T-cell (primary cell): ENCODE data around the gene C6orf47. TPM values are rescaled to one million over a fixed set of nuclear protein-coding genes. Genes with fewer than 3 reads are reported as not detected.

ENCODE experiments used
- ATAC-seq, 4 experiments: fragments of 200-7000 bp in 3 of 4; fragments of 150-1000 bp in 1 of 4; cut with Tn5 transposase; replicated peaks in 1 of 4; 1 replicate in 3 of 4; 2 replicates in 1 of 4; pipeline ENCODE4 v1.10.0; 2021; ENCODE audit warnings: moderate library complexity in 3 of 4, mild to moderate bottlenecking in 2 of 4, moderate number of reproducible peaks in 1 of 4
- CTCF ChIA-PET, 2 donors: fragments of 300-600 bp; sonication (Branson Sonifier 250); formaldehyde crosslinking; loops; one replicate each; lab custom pipeline; 2022; ENCODE audit warnings: antibody characterized with exemption in 2 of 2; lab: Charles Lee
- POLR2A ChIA-PET, 2 donors: fragments of 300-600 bp; sonication (Branson Sonifier 250); formaldehyde crosslinking; loops; one replicate each; lab custom pipeline; 2022; ENCODE audit warnings: antibody characterized with exemption in 2 of 2; lab: Charles Lee
- DNase-seq, 35 experiments: peaks; one replicate each; pipeline versions ENCODE4 v3.0.0 to v3.0.0-alpha.2; 2013 to 2023
- H3K27ac ChIP-seq: one replicate; pipeline ENCODE4 v1.5.1; 2013; ENCODE audit warnings: low read length
- H3K27me3 ChIP-seq, 2 experiments: replicated peaks in 1 of 2; 1 replicate in 1 of 2; 2 replicates in 1 of 2; pipeline versions ENCODE4 v1.6.1 to v1.7.0; 2013; ENCODE audit warnings: low read length in 1 of 2, mixed read lengths in 1 of 2; ENCODE audit not compliant: control insufficient read depth in 2 of 2, insufficient read depth in 2 of 2; ENCODE audit errors: extremely low read depth in 1 of 2
- H3K36me3 ChIP-seq, 2 donors: 1 replicate in 1 of 2; 2 replicates in 1 of 2; pipeline versions ENCODE4 v1.6.1 to v1.7.0; 2013; ENCODE audit warnings: low read length in 1 of 2; ENCODE audit not compliant: control insufficient read depth in 2 of 2, insufficient read depth in 1 of 2; ENCODE audit errors: extremely low read depth in 1 of 2
- H3K4me1 ChIP-seq, 2 experiments: 1 replicate in 1 of 2; 2 replicates in 1 of 2; pipeline versions ENCODE4 v1.6.1 to v1.7.0; 2013; ENCODE audit warnings: low read length in 2 of 2, mixed read lengths in 1 of 2; ENCODE audit not compliant: insufficient read depth in 2 of 2, control insufficient read depth in 1 of 2; ENCODE audit errors: extremely low read depth in 1 of 2
- H3K4me3 ChIP-seq, 2 donors: 1 replicate in 1 of 2; 2 replicates in 1 of 2; pipeline versions ENCODE4 v1.5.1 to v1.7.0; 2013; ENCODE audit warnings: mild to moderate bottlenecking in 2 of 2, low read length in 1 of 2, moderate library complexity in 1 of 2; ENCODE audit not compliant: control insufficient read depth in 1 of 2; ENCODE audit errors: extremely low read depth in 1 of 2
- H3K9me3 ChIP-seq: 2 replicates; pipeline ENCODE4 v1.7.0; 2013
- H3K27ac Mint-ChIP-seq, 2 donors: one replicate each; pipeline ENCODE4 v1.8.0; 2020 to 2021; ENCODE audit warnings: mild to moderate bottlenecking in 2 of 2, mixed read lengths in 2 of 2
- H3K27me3 Mint-ChIP-seq, 2 donors: one replicate each; pipeline ENCODE4 v1.8.0; 2021 to 2022; ENCODE audit warnings: mixed read lengths in 2 of 2
- H3K36me3 Mint-ChIP-seq: one replicate; pipeline ENCODE4 v1.8.0; 2021; ENCODE audit warnings: mixed read lengths
- H3K4me1 Mint-ChIP-seq, 3 donors: one replicate each; pipeline ENCODE4 v1.8.0; 2020 to 2022; ENCODE audit warnings: mixed read lengths in 3 of 3, mild to moderate bottlenecking in 1 of 3
- H3K4me3 Mint-ChIP-seq, 3 donors: one replicate each; pipeline ENCODE4 v1.8.0; 2020 to 2022; ENCODE audit warnings: mild to moderate bottlenecking in 3 of 3, mixed read lengths in 3 of 3, moderate library complexity in 3 of 3
- H3K9me3 Mint-ChIP-seq, 3 donors: one replicate each; pipeline ENCODE4 v1.8.0; 2020 to 2022; ENCODE audit warnings: mixed read lengths in 3 of 3
- WGBS: methylation state at CpG from one replicate; pipeline ENCODE4 v1.1.5; 2013; ENCODE audit warnings: missing lambda C conversion rate; ENCODE audit not compliant: insufficient coverage; 5-methylcytosine and 5-hydroxymethylcytosine counted together
- total RNA-seq, 35 experiments: library from RNA in 6 of 35; stranded (reverse) in 6 of 35; fragments of 120-200 nt in 1 of 35; gene quantifications; one replicate each; pipeline versions ENCODE4 v1.2.1 to v1.2.4 and lab custom pipeline; 2013 to 2026

C6orf47 gene
- total RNA-seq, 5 donors from 2014 or later (not counting 1 experiment from before 2014, with no cell fraction given), result 16.3 to 36.2 (median 33.4) TPM

DNA sequence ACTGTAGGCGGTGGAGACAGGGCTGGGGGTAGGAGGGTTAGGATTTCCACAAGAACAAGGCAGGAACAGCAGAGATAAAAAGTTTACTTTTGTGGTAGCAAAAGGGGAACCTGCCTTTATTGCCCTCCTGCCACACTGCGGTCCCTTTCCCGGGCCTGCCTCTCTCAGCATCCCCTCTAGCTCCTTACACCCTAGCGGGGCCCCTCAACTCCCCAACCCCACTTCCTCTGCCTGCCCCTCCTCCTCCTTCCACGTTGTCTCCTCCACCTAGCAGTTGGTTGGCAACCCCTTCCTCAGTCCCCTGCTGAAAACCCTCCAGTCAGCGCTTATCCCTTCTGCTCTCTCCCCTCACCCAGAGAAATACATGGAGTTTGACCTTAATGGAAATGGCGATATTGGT, 44.8 kb downstream of the C6orf47 start:
- DNase-seq, result peak in 23 of 35 experiments; percentile 12 to 58 (median 33)
- peak overlapping the region; percentile 89 to 91 for H3K27ac Mint-ChIP-seq

DNA sequence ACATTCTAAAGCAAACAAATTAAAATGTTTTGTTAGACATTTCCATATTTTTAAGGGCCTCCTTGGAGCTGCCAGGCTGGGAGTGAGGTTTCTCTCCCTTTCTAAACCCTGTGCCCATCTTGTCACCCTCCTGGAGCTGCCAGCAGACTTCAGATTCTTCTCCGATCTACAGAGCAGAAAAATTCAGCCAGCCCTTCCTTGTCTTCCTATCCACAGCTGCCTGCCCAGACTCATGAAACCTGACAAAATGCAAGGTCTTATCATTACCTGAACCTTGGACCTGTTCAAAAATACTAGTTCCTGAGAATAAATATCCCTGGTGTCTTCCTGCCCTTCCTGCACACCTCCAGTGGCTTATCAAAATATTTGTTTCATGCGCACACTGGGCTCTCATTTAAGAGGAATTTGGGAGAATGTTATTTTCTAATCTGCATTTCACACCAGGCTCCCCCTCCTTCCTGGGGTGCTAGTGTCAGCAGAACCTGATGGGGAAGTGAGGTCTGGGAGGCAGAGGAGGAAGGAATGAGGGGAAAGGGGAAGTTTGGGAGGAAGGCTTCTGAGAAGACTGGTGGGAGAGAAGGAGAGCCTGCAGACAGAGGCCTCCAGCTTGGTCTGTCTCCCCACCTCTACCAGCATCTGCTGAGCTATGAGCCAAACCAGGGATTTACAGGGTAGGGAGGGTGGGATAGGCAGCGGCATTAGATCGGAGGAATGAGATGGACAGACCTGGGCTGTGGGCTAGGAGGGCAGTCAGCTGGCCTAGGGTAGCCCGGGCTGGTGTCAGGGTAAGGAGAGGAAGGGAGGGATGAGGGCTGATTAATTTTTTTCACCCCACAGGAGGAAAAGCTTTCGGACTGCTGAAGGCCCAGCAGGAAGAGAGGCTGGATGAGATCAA, 45.6 kb downstream of the C6orf47 start, which contains the start of gene AIF1:
AIF1 (plus strand) TSS at position 551 of the 895 bp plus-strand sequence; CDS start at position 647, 96 bp downstream.
- H3K27ac ChIP-seq, result peak within 1 kb of the TSS; percentile 42
- 71% methylated on average over 3 of the region's 6 CpGs for WGBS
- Mint-ChIP-seq H3K36me3 (no peaks in the 10 kb centered on the region), H3K4me1 (peaks cover 26 to 41% (median 31%) of the 10 kb centered on the region in 3 donors), H3K27ac (peak within 1 kb of the TSS; percentile 89 to 91), H3K4me3 (peak within 1 kb of the TSS; percentile 58 to 79 (median 59)), H3K27me3 (no peaks in the 10 kb centered on the region), H3K9me3 (no peaks in the 10 kb centered on the region)
- peak within 1 kb of the TSS; percentile 23 to 69 for H3K4me3 ChIP-seq
- H3K27me3 ChIP-seq, result peaks cover 0 to 2% of the 10 kb centered on the region in 2 experiments
- POLR2A ChIA-PET, result interaction anchor here (0.5 to 0.6 kb wide), 3 partner anchors 32 to 146 kb away, joined by 3 to 6 read pairs (median 6); no protein-coding TSS in a partner anchor
- DNase-seq (no peak), ATAC-seq (no peak)
- no peaks in the 10 kb centered on the region for H3K9me3 ChIP-seq
- H3K4me1 ChIP-seq, result peaks cover 25 to 31% of the 10 kb centered on the region in 2 experiments
- H3K36me3 ChIP-seq, result no peaks in the 10 kb centered on the region
- CTCF ChIA-PET, result interaction anchor here in 1 of 2 donors (0.5 to 1.1 kb wide), 3 partner anchors 17 to 199 kb away, joined by 3 to 4 read pairs (median 4); no protein-coding TSS in a partner anchor

More for the DNA sequence above, 44.8 kb downstream of the C6orf47 start:
- H3K9me3 Mint-ChIP-seq, result no peaks in the 10 kb centered on the region
- Histone ChIP-seq H3K27me3 (peaks cover 0 to 2% of the 10 kb centered on the region in 2 experiments), H3K4me1 (peaks cover 25 to 31% of the 10 kb centered on the region in 2 experiments), H3K9me3 (no peaks in the 10 kb centered on the region), H3K36me3 (no peaks in the 10 kb centered on the region), H3K27ac (peak overlapping the region; percentile 42), H3K4me3 (peak overlapping the region; percentile 23 to 69)
- H3K36me3 Mint-ChIP-seq, result no peaks in the 10 kb centered on the region
- 7% methylated on average over 3 of the region's 7 CpGs for WGBS
- peaks cover 26 to 44% (median 31%) of the 10 kb centered on the region in 3 donors for H3K4me1 Mint-ChIP-seq
- ChIA-PET POLR2A (no interaction called here), CTCF (interaction anchor here in 1 of 2 donors (0.6 to 1.1 kb wide), 2 partner anchors 18 to 198 kb away, joined by 4 read pairs; no protein-coding TSS in a partner anchor)
- H3K4me3 Mint-ChIP-seq, result peak overlapping the region; percentile 58 to 79 (median 59)
- H3K27me3 Mint-ChIP-seq, result no peaks in the 10 kb centered on the region
- no peak for ATAC-seq

DNA sequence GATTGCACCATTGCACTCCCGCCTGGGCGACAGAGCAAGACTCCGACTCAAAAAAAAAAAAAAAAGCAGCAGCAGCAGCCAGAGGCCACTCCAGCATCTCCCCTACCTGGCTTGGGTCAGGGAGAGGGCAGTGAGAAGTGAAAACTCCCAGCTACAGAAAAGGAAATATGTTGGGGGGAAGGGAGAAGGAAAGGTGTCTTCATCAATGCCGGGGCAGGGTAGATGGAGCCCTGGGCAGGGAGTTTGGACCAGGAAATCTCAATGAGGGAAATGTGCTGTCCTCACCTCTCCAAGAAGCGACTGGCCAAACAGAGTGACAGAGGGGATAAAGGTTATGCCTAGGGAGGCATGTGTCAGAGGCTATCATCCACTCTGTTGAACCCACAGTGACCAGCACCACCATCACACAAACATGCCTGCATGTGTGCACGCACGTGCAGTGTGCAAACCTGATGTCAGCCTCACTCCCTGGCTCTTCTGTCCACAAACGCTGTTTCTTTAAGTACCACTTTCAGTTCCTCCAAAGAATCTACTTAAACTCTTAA, 46.4 kb downstream of the C6orf47 start:
- Histone ChIP-seq H3K36me3 (no peaks in the 10 kb centered on the region), H3K27ac (no peak overlapping the region), H3K4me1 (peaks cover 23 to 27% of the 10 kb centered on the region in 2 experiments), H3K9me3 (no peaks in the 10 kb centered on the region), H3K27me3 (peaks cover 0 to 2% of the 10 kb centered on the region in 2 experiments), H3K4me3 (no peak overlapping the region)
- H3K4me3 Mint-ChIP-seq, result no peak overlapping the region
- H3K9me3 Mint-ChIP-seq, result no peaks in the 10 kb centered on the region
- CTCF ChIA-PET, result no interaction called here
- WGBS, result 92% methylated on average over 2 of the region's 8 CpGs
- peak overlapping the region in 1 of 2 donors; percentile 91 for H3K27ac Mint-ChIP-seq
- no peak for ATAC-seq
- H3K27me3 Mint-ChIP-seq, result no peaks in the 10 kb centered on the region
- no peak for DNase-seq
- no peaks in the 10 kb centered on the region for H3K36me3 Mint-ChIP-seq
- peaks cover 26 to 35% (median 26%) of the 10 kb centered on the region in 3 donors for H3K4me1 Mint-ChIP-seq
- POLR2A ChIA-PET, result interaction anchor here (0.5 kb wide), 2 partner anchors 48 to 146 kb away, joined by 3 to 6 read pairs; no protein-coding TSS in a partner anchor

DNA sequence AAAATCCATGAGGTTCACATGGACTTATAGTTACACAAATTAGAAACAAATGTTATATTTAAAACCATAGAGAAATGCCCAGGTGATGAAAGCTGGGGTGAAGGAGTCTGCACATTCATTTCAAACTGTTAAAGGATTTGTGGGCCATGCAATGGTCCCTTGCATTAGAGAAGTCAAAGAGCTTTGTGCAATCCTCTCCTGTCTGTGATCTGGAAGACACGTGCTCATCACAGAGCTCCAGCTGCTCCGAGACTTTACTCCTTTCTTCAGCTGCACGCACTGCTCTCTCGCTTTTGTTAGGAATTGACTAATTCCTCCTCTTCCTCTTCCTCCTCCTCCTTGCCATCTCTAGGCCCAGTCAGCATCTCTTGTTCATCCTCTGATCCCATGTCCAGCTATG, 49.6 kb downstream of the C6orf47 start:
- H3K36me3 Mint-ChIP-seq, result no peaks in the 10 kb centered on the region
- H3K4me1 Mint-ChIP-seq, result peaks cover 15 to 19% (median 16%) of the 10 kb centered on the region in 3 donors
- ATAC-seq (no peak), DNase-seq (no peak)
- H3K27ac Mint-ChIP-seq, result no peak overlapping the region
- 90% methylated on average over 4 of the region's 4 CpGs for WGBS
- no peak overlapping the region for H3K4me3 Mint-ChIP-seq
- peaks cover 12 to 17% of the 10 kb centered on the region in 2 experiments for H3K4me1 ChIP-seq
- H3K9me3 Mint-ChIP-seq, result no peaks in the 10 kb centered on the region
- no peaks in the 10 kb centered on the region for H3K36me3 ChIP-seq
- no peak overlapping the region for H3K27ac ChIP-seq
- no peaks in the 10 kb centered on the region for H3K27me3 Mint-ChIP-seq
- H3K27me3 ChIP-seq, result peaks cover 0 to 2% of the 10 kb centered on the region in 2 experiments
- H3K9me3 ChIP-seq, result no peaks in the 10 kb centered on the region
- ChIA-PET CTCF (no interaction called here), POLR2A (no interaction called here)
- no peak overlapping the region for H3K4me3 ChIP-seq

DNA sequence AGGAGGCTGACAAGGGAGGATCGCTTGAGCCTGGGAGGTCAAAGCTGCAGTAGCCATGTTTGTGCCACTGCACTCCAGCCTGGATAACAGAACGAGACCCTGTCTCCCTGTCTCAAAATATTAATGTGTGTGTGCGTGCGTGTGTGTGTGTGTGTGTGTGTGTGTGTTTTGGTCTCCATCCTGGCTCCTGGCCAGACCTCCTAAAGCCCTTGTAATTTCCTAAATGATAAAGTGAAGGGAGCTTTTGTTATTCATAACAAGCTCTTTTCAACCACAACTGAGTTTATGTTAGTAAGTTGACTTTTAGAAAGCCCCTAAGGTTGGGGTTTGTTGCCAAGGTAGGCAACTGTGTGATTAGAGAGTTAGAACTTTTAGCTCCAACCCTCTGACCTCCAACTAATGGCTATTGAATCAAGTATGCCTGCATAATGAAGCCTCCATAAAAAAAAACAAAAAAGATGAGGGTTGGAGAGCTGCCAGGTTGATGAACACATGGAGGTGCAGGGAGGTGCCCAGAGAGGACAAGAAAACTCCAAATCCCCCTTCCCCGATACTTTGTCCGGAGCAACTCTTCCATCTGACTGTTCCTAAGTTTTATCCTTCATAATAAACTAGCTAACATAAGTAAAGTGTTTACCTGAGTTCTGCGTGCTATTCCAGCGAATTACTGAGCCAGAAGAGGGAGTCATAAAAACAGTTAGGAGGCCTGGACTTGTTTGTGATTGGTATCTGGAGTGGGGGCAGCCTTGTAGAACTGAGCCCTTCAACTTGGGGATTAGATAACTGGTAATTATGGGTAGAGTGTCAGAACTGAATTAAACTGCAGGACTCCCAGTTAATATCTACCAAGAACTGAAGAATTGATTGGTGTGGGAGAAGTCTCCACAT, 50.8 kb downstream of the C6orf47 start:
- Histone ChIP-seq H3K4me1 (peaks cover 4% of the 10 kb centered on the region in 2 experiments), H3K27ac (no peak overlapping the region), H3K9me3 (no peaks in the 10 kb centered on the region), H3K27me3 (peaks cover 0 to 2% of the 10 kb centered on the region in 2 experiments), H3K4me3 (no peak overlapping the region), H3K36me3 (no peaks in the 10 kb centered on the region)
- Mint-ChIP-seq H3K27me3 (no peaks in the 10 kb centered on the region), H3K9me3 (no peaks in the 10 kb centered on the region), H3K36me3 (no peaks in the 10 kb centered on the region), H3K4me1 (peaks cover 3 to 7% (median 4%) of the 10 kb centered on the region in 3 donors), H3K4me3 (no peak overlapping the region), H3K27ac (no peak overlapping the region)
- ChIA-PET POLR2A (no interaction called here), CTCF (interaction anchor here in 1 of 2 donors (0.6 kb wide), 2 partner anchors 58 to 311 kb away, joined by 3 to 4 read pairs; no protein-coding TSS in a partner anchor)
- DNase-seq (no peak), ATAC-seq (no peak)
- WGBS, result 100% methylated on average over 3 of the region's 8 CpGs
